GM10266 (cell line): ENCODE data around the gene METTL26.

Experiments used
- DNase-seq: peaks from one replicate; pipeline ENCODE4 v3.0.0; 2012; ENCODE audit errors: extremely low spot score
- TF ChIP-seq, protein P1 (sequence below): IDR thresholded peaks from 2 replicates; pipeline ENCODE4 v1.5.1; 2012; ENCODE audit warnings: mild to moderate bottlenecking, low read depth; ENCODE audit not compliant: control insufficient read depth, insufficient read depth; ENCODE audit errors: missing control alignments

Gene METTL26

DNA sequence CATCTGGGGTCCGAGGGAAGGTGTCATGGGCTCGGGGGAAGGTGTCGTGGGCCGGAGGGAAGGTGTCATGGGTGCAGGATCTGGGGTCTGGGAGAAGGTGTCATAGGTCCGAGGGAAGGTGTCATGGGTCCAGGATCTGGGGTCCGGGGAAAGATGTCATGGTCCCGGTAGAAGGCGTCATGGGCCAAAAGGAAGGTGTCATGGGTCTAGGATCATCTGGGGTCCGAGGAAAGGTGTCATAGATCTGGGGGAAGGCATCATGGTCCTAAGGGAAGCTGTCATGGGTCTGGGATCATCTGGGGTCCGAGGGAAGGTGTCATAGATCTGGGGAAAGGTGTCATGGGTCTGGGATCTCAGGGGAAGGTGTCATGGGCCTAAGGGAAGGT lies 45.3 kb downstream of the METTL26 start:
- DNase-seq, result no peak
- TF ChIP-seq, protein P1, sequence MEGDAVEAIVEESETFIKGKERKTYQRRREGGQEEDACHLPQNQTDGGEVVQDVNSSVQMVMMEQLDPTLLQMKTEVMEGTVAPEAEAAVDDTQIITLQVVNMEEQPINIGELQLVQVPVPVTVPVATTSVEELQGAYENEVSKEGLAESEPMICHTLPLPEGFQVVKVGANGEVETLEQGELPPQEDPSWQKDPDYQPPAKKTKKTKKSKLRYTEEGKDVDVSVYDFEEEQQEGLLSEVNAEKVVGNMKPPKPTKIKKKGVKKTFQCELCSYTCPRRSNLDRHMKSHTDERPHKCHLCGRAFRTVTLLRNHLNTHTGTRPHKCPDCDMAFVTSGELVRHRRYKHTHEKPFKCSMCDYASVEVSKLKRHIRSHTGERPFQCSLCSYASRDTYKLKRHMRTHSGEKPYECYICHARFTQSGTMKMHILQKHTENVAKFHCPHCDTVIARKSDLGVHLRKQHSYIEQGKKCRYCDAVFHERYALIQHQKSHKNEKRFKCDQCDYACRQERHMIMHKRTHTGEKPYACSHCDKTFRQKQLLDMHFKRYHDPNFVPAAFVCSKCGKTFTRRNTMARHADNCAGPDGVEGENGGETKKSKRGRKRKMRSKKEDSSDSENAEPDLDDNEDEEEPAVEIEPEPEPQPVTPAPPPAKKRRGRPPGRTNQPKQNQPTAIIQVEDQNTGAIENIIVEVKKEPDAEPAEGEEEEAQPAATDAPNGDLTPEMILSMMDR, result no peak

DNA sequence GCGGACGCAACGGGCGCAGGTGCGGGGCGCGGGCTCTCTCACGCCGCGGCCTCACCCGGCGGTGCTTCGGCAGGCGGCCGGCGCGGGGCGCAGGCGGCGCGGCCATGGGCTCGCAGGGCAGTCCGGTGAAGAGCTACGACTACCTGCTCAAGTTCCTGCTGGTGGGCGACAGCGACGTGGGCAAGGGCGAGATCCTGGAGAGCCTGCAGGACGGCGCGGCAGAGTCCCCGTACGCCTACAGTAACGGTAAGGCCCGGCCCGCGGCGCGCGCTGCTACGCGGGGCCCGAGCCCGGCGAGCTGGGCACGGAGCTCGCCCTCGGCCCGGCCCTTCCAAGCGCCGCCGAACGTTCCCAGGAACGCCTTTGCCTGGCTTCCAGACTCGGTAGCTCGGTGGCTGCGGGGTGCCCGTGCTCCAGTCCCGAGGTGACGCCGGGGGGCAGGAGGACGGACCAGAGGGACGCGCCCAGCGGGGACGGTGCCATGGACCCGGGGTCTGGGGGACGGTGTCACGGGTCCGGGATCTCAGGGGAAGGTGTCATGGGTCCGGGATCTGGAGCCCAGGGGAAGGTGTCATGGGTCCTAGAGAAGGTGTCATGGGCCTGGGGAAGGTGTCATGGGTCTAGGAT lies 45.8 kb downstream of the METTL26 start:
- DNase-seq, result no peak
- TF ChIP-seq, protein P1, result peak; percentile 22

DNA sequence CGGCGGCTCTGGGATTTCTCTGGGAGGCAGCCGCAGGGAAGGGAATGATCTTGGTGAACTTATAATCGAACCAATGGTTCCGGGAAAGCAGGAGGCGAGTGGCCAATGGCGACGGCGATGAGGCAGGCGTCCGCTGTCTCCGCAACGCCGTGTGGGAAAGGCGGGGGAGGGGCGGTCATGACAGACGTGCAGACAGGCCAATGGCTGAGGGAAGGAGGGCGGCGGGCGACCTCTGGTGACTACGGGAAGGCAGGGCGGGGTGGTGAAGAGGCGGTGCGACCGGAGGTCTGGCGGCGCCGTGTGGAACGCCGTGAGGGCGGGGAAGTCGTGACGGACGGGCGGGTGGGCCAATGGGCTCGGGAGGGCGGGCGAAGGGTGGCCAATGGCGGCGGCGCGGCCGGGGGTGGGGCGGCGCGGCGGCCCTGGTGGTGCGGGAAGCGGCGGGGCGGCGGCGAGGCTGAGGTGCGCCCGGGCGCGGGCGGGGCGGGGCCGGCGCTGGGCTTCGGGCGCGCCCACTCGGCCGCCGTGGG lies 46.4 kb downstream of the METTL26 start, which contains the start of gene RAB40C:
RAB40C (plus strand) TSS at position 409 of the 530 bp plus-strand sequence. CDS start 226 bp downstream, outside the sequence.
- TF ChIP-seq, protein P1, result peak; percentile 34
- DNase-seq, result peak; percentile 100

DNA sequence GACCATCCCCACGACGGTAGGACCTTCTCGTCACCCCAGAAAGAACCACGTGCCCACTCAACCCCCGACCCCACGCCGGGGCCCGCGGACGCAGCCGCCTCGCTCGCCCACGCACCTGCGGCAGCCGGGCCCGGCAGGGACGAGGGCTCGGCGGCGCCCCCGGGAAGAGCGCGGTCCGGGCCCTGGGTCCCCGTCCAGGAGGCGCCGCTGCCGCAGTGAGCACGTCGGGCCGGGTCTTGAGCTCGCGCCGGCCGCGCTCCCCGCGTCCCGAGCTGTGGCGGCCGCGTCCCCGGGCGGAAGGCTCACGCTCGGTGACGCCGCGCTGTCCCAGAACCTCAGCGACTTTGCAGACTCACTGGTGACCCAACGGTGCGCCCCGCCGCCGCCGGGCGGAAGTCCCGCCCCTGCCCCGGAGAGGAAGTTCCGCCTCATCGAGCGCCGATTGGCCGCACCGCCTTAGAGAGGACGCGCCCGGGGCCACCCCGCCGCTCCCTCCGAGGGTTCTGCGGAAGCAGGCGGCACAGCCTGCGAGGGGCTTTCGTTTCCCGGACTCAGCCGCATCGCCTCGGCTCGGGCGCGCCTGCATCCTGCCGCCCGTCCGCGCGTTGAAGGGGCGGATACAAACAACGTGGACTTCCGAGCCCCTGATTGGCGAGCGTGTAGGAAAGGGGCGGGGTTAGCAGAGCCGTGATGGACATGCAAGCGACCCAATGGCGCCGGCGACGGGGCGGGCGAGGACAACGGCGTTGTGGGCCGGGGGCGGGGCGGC lies 47.0 kb downstream of the METTL26 start:
- DNase-seq, result peak; percentile 97
- TF ChIP-seq, protein P1, result no peak

DNA sequence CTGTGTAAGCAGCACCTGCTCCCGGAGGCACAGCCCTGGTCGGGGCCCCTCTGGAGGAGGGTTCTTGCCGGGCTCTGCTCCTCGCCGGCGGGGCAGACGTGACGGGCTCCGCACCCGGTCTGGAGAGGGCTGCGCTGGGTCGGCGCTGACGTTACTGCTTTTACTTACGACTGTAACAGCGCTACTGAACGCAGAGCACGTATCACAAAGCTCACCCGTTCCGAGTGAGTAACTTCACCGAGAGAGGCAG lies 47.5 kb downstream of the METTL26 start:
- no peak for DNase-seq
- TF ChIP-seq, protein P1, result no peak

DNA sequence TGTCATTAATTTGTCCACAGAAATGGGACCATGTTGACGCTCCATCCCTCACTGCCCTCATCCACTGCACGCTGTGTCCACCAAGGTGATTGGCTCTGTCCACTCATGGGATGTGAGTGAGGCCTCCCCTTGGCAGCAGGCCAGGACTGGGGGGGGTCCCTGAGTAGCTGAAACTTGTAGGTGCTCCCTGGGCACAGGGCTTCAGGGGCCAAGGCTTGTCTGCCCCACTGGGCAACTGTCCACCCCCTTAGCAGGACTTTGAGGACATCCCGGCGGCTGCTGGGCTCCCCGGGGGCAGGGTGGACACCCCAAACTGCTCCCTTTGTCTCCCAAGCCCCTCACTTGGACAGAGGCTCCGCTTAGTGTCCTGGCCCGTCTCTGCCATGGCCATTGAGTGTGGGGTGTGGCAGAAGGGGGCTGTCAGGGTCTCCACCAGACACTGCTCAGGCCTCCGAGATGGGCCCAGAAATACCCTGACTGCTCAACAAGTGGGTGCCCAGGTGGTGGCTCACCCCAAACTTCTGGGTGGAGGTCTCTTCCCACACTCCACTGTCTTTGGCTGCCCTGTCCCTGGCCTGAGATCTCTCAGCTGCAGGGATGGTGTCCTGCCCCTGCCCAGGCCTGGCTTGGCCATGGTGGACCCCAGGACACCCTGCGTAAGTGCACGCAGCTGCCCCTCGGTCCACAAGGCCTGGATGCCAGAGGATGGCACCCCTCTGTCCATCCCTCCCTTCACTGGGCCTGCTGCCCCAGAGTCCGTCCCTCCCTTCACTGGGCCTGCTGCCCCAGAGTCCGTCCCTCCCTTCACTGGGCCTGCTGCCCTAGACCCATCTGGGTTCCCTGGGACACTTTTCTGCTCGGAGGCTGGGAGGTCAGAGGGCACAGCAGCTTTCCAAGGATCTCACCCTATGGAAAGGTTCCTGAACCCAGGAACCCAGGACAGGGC lies 49.2 kb downstream of the METTL26 start:
- TF ChIP-seq, protein P1, result no peak
- DNase-seq, result no peak
